Calu3 (cell line): ENCODE data around the gene CAPN15. TPM values are rescaled to one million over a fixed set of nuclear protein-coding genes. Genes with fewer than 3 reads are reported as not detected.

Experiments used
- BruUV-seq: library from RNA; stranded (reverse); fragments of 400-500 nt; replicated peaks from 2 replicates; lab custom pipeline; 2021; lab: Mats Ljungman, UMichigan
- CTCF ChIA-PET: fragments of 300-600 bp; sonication (Branson Sonifier 250); formaldehyde crosslinking; loops from one replicate; lab custom pipeline; 2022; ENCODE audit warnings: antibody characterized with exemption; lab: Charles Lee
- DNase-seq: peaks from one replicate; pipeline ENCODE4 v3.0.0; 2022
- H3K27ac Mint-ChIP-seq: one replicate; pipeline ENCODE4 v1.8.0; 2022; ENCODE audit warnings: mixed read lengths; ENCODE audit not compliant: unreplicated experiment
- H3K27me3 Mint-ChIP-seq: one replicate; pipeline ENCODE4 v1.8.0; 2022; ENCODE audit warnings: mixed read lengths; ENCODE audit not compliant: unreplicated experiment
- H3K36me3 Mint-ChIP-seq: one replicate; pipeline ENCODE4 v1.8.0; 2022; ENCODE audit warnings: mild to moderate bottlenecking, moderate library complexity, mixed read lengths; ENCODE audit not compliant: insufficient read depth, unreplicated experiment
- H3K4me1 Mint-ChIP-seq: one replicate; pipeline ENCODE4 v1.8.0; 2022; ENCODE audit warnings: mild to moderate bottlenecking, low read depth, mixed read lengths; ENCODE audit not compliant: unreplicated experiment
- H3K4me3 Mint-ChIP-seq: one replicate; pipeline ENCODE4 v1.8.0; 2022; ENCODE audit warnings: mild to moderate bottlenecking, low read depth, moderate library complexity, mixed read lengths; ENCODE audit not compliant: unreplicated experiment
- H3K9me3 Mint-ChIP-seq: one replicate; pipeline ENCODE4 v1.8.0; 2022; ENCODE audit warnings: low read depth, mixed read lengths; ENCODE audit not compliant: unreplicated experiment
- CTCF ChIP-seq: fragments of 200-600 bp; IDR thresholded peaks from one replicate; pipeline ENCODE4 v1.8.0; 2022; ENCODE audit warnings: antibody characterized with exemption; ENCODE audit not compliant: unreplicated experiment
- intact Hi-C: fragments of 100-400 bp; cut with micrococcal nuclease; formaldehyde crosslinking; loops from one replicate; pipeline ENCODE4 v1.10.0; 2022; ENCODE audit not compliant: unreplicated experiment
- total RNA-seq: library from RNA; stranded (reverse); gene quantifications from 2 replicates; pipeline ENCODE4 v1.2.3, GENCODE V29; 2022

Gene CAPN15
- total RNA-seq, 1 experiment from 2014 or later: 108 TPM

- CTCF ChIA-PET: no interaction called here
- peak overlapping the region; percentile 92 for H3K4me3 Mint-ChIP-seq
- TF ChIP-seq CTCF: no peak
- H3K36me3 Mint-ChIP-seq: peaks cover 95% of the 10 kb centered on the region
- no peaks in the 10 kb centered on the region for H3K9me3 Mint-ChIP-seq
- DNase-seq: no peak
- no peaks in the 10 kb centered on the region for H3K27me3 Mint-ChIP-seq
- intact Hi-C loops: no loop called here
- no TSS peak for BruUV-seq
- H3K27ac Mint-ChIP-seq: peak overlapping the region; percentile 97
- H3K4me1 Mint-ChIP-seq: peaks cover 71% of the 10 kb centered on the region
Measured at GRCh38 chr16:590188-590814, 62.8 kb downstream of the CAPN15 start.

GRCh38 chr16:590815-591200, 63.3 kb downstream of the CAPN15 start:
- Mint-ChIP-seq H3K27me3 (no peaks in the 10 kb centered on the region), H3K4me3 (peak overlapping the region; percentile 92), H3K9me3 (no peaks in the 10 kb centered on the region), H3K36me3 (peaks cover 91% of the 10 kb centered on the region), H3K4me1 (peaks cover 69% of the 10 kb centered on the region), H3K27ac (peak overlapping the region; percentile 87)
- intact Hi-C loops: no loop called here
- no TSS peak for BruUV-seq
- CTCF ChIA-PET: no interaction called here
- DNase-seq: no peak
- no peak for TF ChIP-seq CTCF

- DNase-seq: no peak
- Mint-ChIP-seq H3K4me1 (peaks cover 69% of the 10 kb centered on the region), H3K4me3 (peak overlapping the region; percentile 92), H3K27ac (peak overlapping the region; percentile 87), H3K36me3 (peaks cover 90% of the 10 kb centered on the region), H3K9me3 (no peaks in the 10 kb centered on the region), H3K27me3 (no peaks in the 10 kb centered on the region)
- CTCF ChIA-PET: no interaction called here
- intact Hi-C loops: no loop called here
- no TSS peak for BruUV-seq
- TF ChIP-seq CTCF: no peak
Measured at GRCh38 chr16:591231-591630, 63.7 kb downstream of the CAPN15 start.

- H3K9me3 Mint-ChIP-seq: no peaks in the 10 kb centered on the region
- CTCF ChIA-PET: interaction anchor here (0.5 kb wide), 1 partner anchor 178 kb away, joined by 4 read pairs; no protein-coding TSS in a partner anchor
- TF ChIP-seq CTCF: no peak
- H3K4me1 Mint-ChIP-seq: peaks cover 65% of the 10 kb centered on the region
- H3K36me3 Mint-ChIP-seq: peaks cover 90% of the 10 kb centered on the region
- BruUV-seq: no TSS peak
- intact Hi-C loops: loop anchor here (2.0 kb wide), 1 partner anchor 45 kb away; the partner anchor contains the start of gene METTL26
- DNase-seq: no peak
- peak overlapping the region; percentile 87 for H3K27ac Mint-ChIP-seq
- peak overlapping the region; percentile 92 for H3K4me3 Mint-ChIP-seq
- H3K27me3 Mint-ChIP-seq: no peaks in the 10 kb centered on the region
Measured at GRCh38 chr16:591892-592517, 64.5 kb downstream of the CAPN15 start.
